H9 (cell line): Measurements from ENCODE around the gene CHPF2. TPM values are rescaled to one million over a fixed set of nuclear protein-coding genes. Genes with fewer than 3 reads are reported as not detected.

ENCODE experiments used
- DNase-seq: peaks from one replicate; pipeline ENCODE4 v3.0.0-alpha.2; 2017
- H2AFZ ChIP-seq: one replicate; pipeline ENCODE4 v1.6.1; 2013; ENCODE audit warnings: mild to moderate bottlenecking, low read length, control low read depth, moderate library complexity
- H2AK5ac ChIP-seq: 2 replicates; pipeline ENCODE4 v1.6.1; 2013; ENCODE audit warnings: low read length, control low read depth, mixed read lengths; ENCODE audit not compliant: insufficient read length
- H2BK120ac ChIP-seq: one replicate; pipeline ENCODE4 v1.6.1; 2013; ENCODE audit warnings: low read depth, mild to moderate bottlenecking, low read length, control low read depth, inconsistent platforms; ENCODE audit not compliant: poor library complexity, severe bottlenecking
- H2BK12ac ChIP-seq: 2 replicates; pipeline ENCODE4 v1.6.1; 2013; ENCODE audit warnings: low read length, control low read depth, mixed read lengths, low read depth; ENCODE audit not compliant: insufficient read length
- H2BK15ac ChIP-seq: 2 replicates; pipeline ENCODE4 v1.6.1; 2013; ENCODE audit warnings: low read depth, low read length, control low read depth
- H2BK20ac ChIP-seq: one replicate; pipeline ENCODE4 v1.6.1; 2013; ENCODE audit warnings: low read depth, mild to moderate bottlenecking, low read length, control low read depth, inconsistent platforms; ENCODE audit not compliant: poor library complexity, severe bottlenecking
- H2BK5ac ChIP-seq: 2 replicates; pipeline ENCODE4 v1.6.1; 2013; ENCODE audit warnings: low read length, control low read depth, mixed read lengths; ENCODE audit not compliant: insufficient read length
- H3K14ac ChIP-seq: 2 replicates; pipeline ENCODE4 v1.6.1; 2013; ENCODE audit warnings: low read length, control low read depth; ENCODE audit not compliant: insufficient read depth
- H3K18ac ChIP-seq: 2 replicates; pipeline ENCODE4 v1.6.1; 2013; ENCODE audit warnings: low read depth, mild to moderate bottlenecking, mixed read lengths, low read length, control low read depth; ENCODE audit not compliant: insufficient read length
- H3K23ac ChIP-seq: 2 replicates; pipeline ENCODE4 v1.6.1; 2013; ENCODE audit warnings: low read length, control low read depth, mixed read lengths, low read depth; ENCODE audit not compliant: insufficient read length
- H3K23me2 ChIP-seq: 2 replicates; pipeline ENCODE4 v1.6.1; 2013; ENCODE audit warnings: low read depth, mild to moderate bottlenecking, mixed read lengths, low read length, control low read depth; ENCODE audit not compliant: insufficient read length, poor library complexity, severe bottlenecking
- H3K27ac ChIP-seq: 2 replicates; pipeline ENCODE4 v1.5.1; 2013; ENCODE audit warnings: low read length, control low read depth, mixed read lengths, low read depth; ENCODE audit not compliant: insufficient read length
- H3K27me3 ChIP-seq: 2 replicates; pipeline ENCODE4 v1.6.1; 2013; ENCODE audit warnings: low read length, control low read depth, inconsistent platforms; ENCODE audit not compliant: insufficient read depth
- H3K4ac ChIP-seq: 2 replicates; pipeline ENCODE4 v1.6.1; 2013; ENCODE audit warnings: low read depth, mild to moderate bottlenecking, control low read depth, inconsistent platforms, low read length, moderate library complexity
- H3K4me1 ChIP-seq: 2 replicates; pipeline ENCODE4 v1.6.1; 2013; ENCODE audit warnings: low read length, control low read depth, inconsistent platforms; ENCODE audit not compliant: insufficient read depth
- H3K4me2 ChIP-seq: 2 replicates; pipeline ENCODE4 v1.6.1; 2013; ENCODE audit warnings: low read length, control low read depth, mixed read lengths; ENCODE audit not compliant: insufficient read length, insufficient read depth
- H3K56ac ChIP-seq: 2 replicates; pipeline ENCODE4 v1.6.1; 2013; ENCODE audit warnings: low read depth, mild to moderate bottlenecking, mixed read lengths, low read length, control low read depth; ENCODE audit not compliant: insufficient read length
- H3K79me1 ChIP-seq: 2 replicates; pipeline ENCODE4 v1.6.1; 2013; ENCODE audit warnings: low read depth, mild to moderate bottlenecking, moderate library complexity, low read length, control low read depth, inconsistent platforms; ENCODE audit not compliant: insufficient read depth, poor library complexity, severe bottlenecking
- H3K79me2 ChIP-seq: 2 replicates; pipeline ENCODE4 v1.6.1; 2013; ENCODE audit warnings: low read length, control low read depth, inconsistent platforms; ENCODE audit not compliant: insufficient read depth
- H3K9ac ChIP-seq: 2 replicates; pipeline ENCODE4 v1.6.1; 2013; ENCODE audit warnings: low read length, control low read depth, mixed read lengths; ENCODE audit not compliant: insufficient read length; ENCODE audit errors: extremely low read depth
- H3K9me3 ChIP-seq: one replicate; pipeline ENCODE4 v1.6.1; 2013; ENCODE audit warnings: low read depth, low read length, inconsistent platforms; ENCODE audit not compliant: control insufficient read depth
- H3T11ph ChIP-seq: one replicate; pipeline ENCODE4 v1.6.1; 2013; ENCODE audit warnings: mild to moderate bottlenecking, low read length, control low read depth, inconsistent platforms
- H4K20me1 ChIP-seq: one replicate; pipeline ENCODE4 v1.6.1; 2013; ENCODE audit not compliant: control insufficient read depth, insufficient read length, insufficient read depth
- H4K5ac ChIP-seq: 2 replicates; pipeline ENCODE4 v1.6.1; 2013; ENCODE audit warnings: low read depth, mild to moderate bottlenecking, mixed read lengths, low read length, control low read depth; ENCODE audit not compliant: insufficient read length
- H4K8ac ChIP-seq: replicated peaks from 2 replicates; pipeline ENCODE4 v1.6.1; 2013; ENCODE audit warnings: low read length, control low read depth, mixed read lengths, low read depth; ENCODE audit not compliant: insufficient read length
- H4K91ac ChIP-seq: 2 replicates; pipeline ENCODE4 v1.6.1; 2013; ENCODE audit warnings: low read depth, mild to moderate bottlenecking, moderate library complexity, mixed read lengths, low read length, control low read depth; ENCODE audit not compliant: insufficient read length
- H3K27ac Mint-ChIP-seq, 3 experiments: 2 replicates in 2 of 3; 3 replicates in 1 of 3; pipeline ENCODE4 v1.8.0; 2020 to 2021; ENCODE audit warnings: mixed read lengths in 3 of 3, mild to moderate bottlenecking in 1 of 3, moderate library complexity in 1 of 3
- H3K27me3 Mint-ChIP-seq: 2 replicates; pipeline ENCODE4 v1.8.0; 2021; ENCODE audit warnings: low read depth, mild to moderate bottlenecking, moderate library complexity, mixed read lengths
- H3K36me3 Mint-ChIP-seq, 3 experiments: 2 replicates in 2 of 3; 3 replicates in 1 of 3; pipeline ENCODE4 v1.8.0; 2020 to 2021; ENCODE audit warnings: low read depth in 3 of 3, mixed read lengths in 3 of 3; ENCODE audit not compliant: insufficient read depth in 1 of 3
- H3K4me1 Mint-ChIP-seq, 2 experiments: 2 replicates each; pipeline ENCODE4 v1.8.0; 2020; ENCODE audit warnings: mixed read lengths in 2 of 2
- H3K4me3 Mint-ChIP-seq, 2 experiments: 2 replicates in 1 of 2; 3 replicates in 1 of 2; pipeline ENCODE4 v1.8.0; 2020 to 2021; ENCODE audit warnings: mild to moderate bottlenecking in 2 of 2, mixed read lengths in 2 of 2, moderate library complexity in 1 of 2
- H3K9me3 Mint-ChIP-seq, 2 experiments: 2 replicates in 1 of 2; 3 replicates in 1 of 2; pipeline ENCODE4 v1.8.0; 2020; ENCODE audit warnings: mild to moderate bottlenecking in 2 of 2, mixed read lengths in 2 of 2, moderate library complexity in 1 of 2
- WGBS: extraction: QIAGEN DNeasy Blood & Tissue Kit; methylation state at CpG from one replicate; pipeline ENCODE4 v1.1.7; 2013; ENCODE audit warnings: missing lambda C conversion rate, low lambda C conversion rate, mixed read lengths; ENCODE audit not compliant: insufficient read length; ENCODE audit errors: extremely low coverage; 5-methylcytosine and 5-hydroxymethylcytosine counted together
- total RNA-seq: library from RNA; stranded (reverse); gene quantifications from 2 replicates; pipeline ENCODE4 v1.2.1, GENCODE V29; 2021
- TF ChIP-seq, protein P1 (sequence below): fragments of 200-600 bp; sonication (generic); conservative IDR thresholded peaks from 3 replicates; pipeline ENCODE4 v1.8.0; 2021; ENCODE audit warnings: antibody characterized with exemption, mild to moderate bottlenecking

Gene CHPF2
- total RNA-seq, 1 experiment from 2014 or later = 25.7 TPM

DNA sequence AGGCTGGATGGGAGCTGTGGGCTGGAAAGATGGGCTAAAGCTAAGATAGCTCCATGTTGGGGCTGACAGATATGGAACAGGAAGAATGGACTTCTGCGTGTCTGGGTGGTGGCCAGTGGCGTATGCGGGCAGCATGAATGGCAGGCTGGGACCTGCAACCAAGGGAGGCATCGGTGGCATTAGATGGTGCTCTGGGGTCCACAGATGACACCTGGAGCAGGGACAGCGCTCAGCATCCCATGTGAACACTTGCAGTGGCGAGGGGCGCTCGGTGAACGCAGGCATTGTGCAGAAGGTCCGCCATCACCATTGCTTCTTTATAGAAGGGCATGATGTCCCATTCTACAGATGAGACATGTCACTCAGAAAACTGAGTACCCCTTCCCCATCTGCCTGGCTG is 37.2 kb downstream of the CHPF2 start:
- TF ChIP-seq, protein P1, sequence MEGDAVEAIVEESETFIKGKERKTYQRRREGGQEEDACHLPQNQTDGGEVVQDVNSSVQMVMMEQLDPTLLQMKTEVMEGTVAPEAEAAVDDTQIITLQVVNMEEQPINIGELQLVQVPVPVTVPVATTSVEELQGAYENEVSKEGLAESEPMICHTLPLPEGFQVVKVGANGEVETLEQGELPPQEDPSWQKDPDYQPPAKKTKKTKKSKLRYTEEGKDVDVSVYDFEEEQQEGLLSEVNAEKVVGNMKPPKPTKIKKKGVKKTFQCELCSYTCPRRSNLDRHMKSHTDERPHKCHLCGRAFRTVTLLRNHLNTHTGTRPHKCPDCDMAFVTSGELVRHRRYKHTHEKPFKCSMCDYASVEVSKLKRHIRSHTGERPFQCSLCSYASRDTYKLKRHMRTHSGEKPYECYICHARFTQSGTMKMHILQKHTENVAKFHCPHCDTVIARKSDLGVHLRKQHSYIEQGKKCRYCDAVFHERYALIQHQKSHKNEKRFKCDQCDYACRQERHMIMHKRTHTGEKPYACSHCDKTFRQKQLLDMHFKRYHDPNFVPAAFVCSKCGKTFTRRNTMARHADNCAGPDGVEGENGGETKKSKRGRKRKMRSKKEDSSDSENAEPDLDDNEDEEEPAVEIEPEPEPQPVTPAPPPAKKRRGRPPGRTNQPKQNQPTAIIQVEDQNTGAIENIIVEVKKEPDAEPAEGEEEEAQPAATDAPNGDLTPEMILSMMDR = no peak
- no peak overlapping the region for H3K9ac ChIP-seq
- H3K9me3 ChIP-seq = no peaks in the 10 kb centered on the region
- no peaks in the 10 kb centered on the region for H3K4me1 ChIP-seq
- no peaks in the 10 kb centered on the region for H3K27me3 ChIP-seq
- H2BK15ac ChIP-seq = no peak overlapping the region
- peaks cover 38% of the 10 kb centered on the region for H3K27me3 Mint-ChIP-seq
- no peak overlapping the region for H2BK120ac ChIP-seq
- H2AK5ac ChIP-seq = no peak overlapping the region
- no peaks in the 10 kb centered on the region for H3K23me2 ChIP-seq
- no peak overlapping the region for H2BK12ac ChIP-seq
- H4K20me1 ChIP-seq = no peaks in the 10 kb centered on the region
- H3T11ph ChIP-seq = no peak overlapping the region
- no peaks in the 10 kb centered on the region for H3K4me1 Mint-ChIP-seq
- H2BK5ac ChIP-seq = no peak overlapping the region
- no peak overlapping the region for H3K56ac ChIP-seq
- H3K36me3 Mint-ChIP-seq = no peaks in the 10 kb centered on the region; a peak in 1 of 7 replicates
- H3K27ac ChIP-seq = no peak overlapping the region
- H3K9me3 Mint-ChIP-seq = no peaks in the 10 kb centered on the region; a peak in 1 of 5 replicates
- no peak overlapping the region for H3K4me3 Mint-ChIP-seq
- H3K14ac ChIP-seq = no peak overlapping the region
- H3K23ac ChIP-seq = no peak overlapping the region
- no peak overlapping the region for H3K18ac ChIP-seq
- no peak for DNase-seq
- no peak overlapping the region for H3K4ac ChIP-seq
- H4K8ac ChIP-seq = no peak overlapping the region
- no peaks in the 10 kb centered on the region for H3K79me1 ChIP-seq
- no peak overlapping the region for H4K91ac ChIP-seq
- no peak overlapping the region for H3K27ac Mint-ChIP-seq
- no peak overlapping the region for H2AFZ ChIP-seq
- H2BK20ac ChIP-seq = no peak overlapping the region
- H3K79me2 ChIP-seq = no peaks in the 10 kb centered on the region
- H3K4me2 ChIP-seq = no peak overlapping the region
- WGBS = no CpG with 5 or more reads among the region's 10 CpGs
- no peak overlapping the region for H4K5ac ChIP-seq
